B cell (primary cell): ENCODE measurements around the gene ACE. TPM values are rescaled to one million over a fixed set of nuclear protein-coding genes. Genes with fewer than 3 reads are reported as not detected.

Source experiments
- ATAC-seq: fragments of 200-7000 bp; cut with Tn5 transposase; one replicate; pipeline ENCODE4 v1.10.0; 2021; ENCODE audit warnings: low read depth, mild to moderate bottlenecking, moderate number of reproducible peaks, moderate library complexity
- CTCF ChIA-PET: fragments of 350-600 bp; sonication (Branson Sonifier 250); formaldehyde crosslinking; loops from one replicate; lab custom pipeline; 2021; ENCODE audit warnings: antibody characterized with exemption, inconsistent platforms; lab: Charles Lee
- POLR2A ChIA-PET: fragments of 350-600 bp; sonication (Branson Sonifier 250); formaldehyde crosslinking; loops from one replicate; lab custom pipeline; 2021; ENCODE audit warnings: antibody characterized with exemption; lab: Charles Lee
- DNase-seq: peaks from one replicate; pipeline ENCODE4 v3.0.0; 2013
- H2AFZ ChIP-seq: 2 replicates; pipeline ENCODE4 v1.6.1; 2012; ENCODE audit warnings: mild to moderate bottlenecking, low read depth, low read length; ENCODE audit not compliant: insufficient read depth, poor library complexity, severe bottlenecking
- H3K27ac ChIP-seq, 2 donors: 1 replicate in 1 of 2; 2 replicates in 1 of 2; pipeline ENCODE4 v1.5.1; 2012 to 2013; ENCODE audit warnings: low read length in 2 of 2, mild to moderate bottlenecking in 2 of 2, moderate library complexity in 1 of 2
- H3K27me3 ChIP-seq, 4 experiments: fragments of 200-600 bp in 1 of 4; sonication (generic) in 1 of 4; replicated peaks in 1 of 4; 1 replicate in 2 of 4; 2 replicates in 2 of 4; pipeline versions ENCODE4 v1.6.1 to v1.7.0; 2013 to 2016; ENCODE audit warnings: low read length in 3 of 4, mild to moderate bottlenecking in 2 of 4, mixed read lengths in 1 of 4, moderate library complexity in 1 of 4; ENCODE audit not compliant: insufficient read depth in 4 of 4, control insufficient read depth in 3 of 4; ENCODE audit errors: control extremely low read depth in 1 of 4
- H3K36me3 ChIP-seq, 2 experiments: replicated peaks in 1 of 2; 1 replicate in 1 of 2; 2 replicates in 1 of 2; pipeline versions ENCODE4 v1.6.1 to v1.7.1; 2013; ENCODE audit warnings: low read length in 1 of 2; ENCODE audit not compliant: insufficient read depth in 2 of 2, control insufficient read depth in 1 of 2; ENCODE audit errors: control extremely low read depth in 1 of 2, extremely low read depth in 1 of 2
- H3K4me1 ChIP-seq, 2 donors: fragments of 200-600 bp in 1 of 2; sonication (generic) in 1 of 2; 1 replicate in 1 of 2; 2 replicates in 1 of 2; pipeline versions ENCODE4 v1.5.1 to v1.6.1; 2013 to 2017; ENCODE audit warnings: low read length in 2 of 2; ENCODE audit not compliant: control insufficient read depth in 2 of 2, insufficient read depth in 2 of 2
- H3K4me2 ChIP-seq: replicated peaks from 2 replicates; pipeline ENCODE3; 2012; ENCODE audit warnings: mild to moderate bottlenecking, low read depth, low read length; ENCODE audit not compliant: poor library complexity, severe bottlenecking
- H3K4me3 ChIP-seq, 5 experiments: fragments of 200-600 bp in 1 of 5; sonication (generic) in 1 of 5; 1 replicate in 3 of 5; 2 replicates in 2 of 5; pipeline versions ENCODE4 v1.5.1 to v1.7.0; 2011 to 2016; ENCODE audit warnings: low read length in 4 of 5, mild to moderate bottlenecking in 4 of 5, low read depth in 2 of 5, control low read depth in 1 of 5, moderate library complexity in 1 of 5; ENCODE audit not compliant: insufficient read depth in 1 of 5; ENCODE audit errors: control extremely low read depth in 1 of 5, extremely low read depth in 1 of 5
- H3K79me2 ChIP-seq: fragments of 200-600 bp; sonication (generic); one replicate; pipeline ENCODE4 v1.6.0; 2016; ENCODE audit warnings: low read length; ENCODE audit not compliant: control insufficient read depth, insufficient read depth
- H3K9ac ChIP-seq: fragments of 200-600 bp; sonication (generic); 2 replicates; pipeline ENCODE4 v1.6.1; 2017; ENCODE audit warnings: mild to moderate bottlenecking, low read length, moderate library complexity
- H3K9me3 ChIP-seq, 3 donors: one replicate each; pipeline versions ENCODE4 v1.6.1 to v1.7.1; 2013; ENCODE audit warnings: low read length in 2 of 3; ENCODE audit not compliant: control insufficient read depth in 2 of 3, insufficient read depth in 1 of 3; ENCODE audit errors: control extremely low read depth in 1 of 3
- H4K20me1 ChIP-seq: 2 replicates; pipeline ENCODE4 v1.6.0; 2012; ENCODE audit warnings: mild to moderate bottlenecking, low read length; ENCODE audit not compliant: insufficient read depth, control insufficient read depth, poor library complexity, severe bottlenecking
- H3K27ac Mint-ChIP-seq: one replicate; pipeline ENCODE4 v1.8.0; 2021; ENCODE audit warnings: mixed read lengths
- H3K27me3 Mint-ChIP-seq: one replicate; pipeline ENCODE4 v1.8.0; 2021; ENCODE audit warnings: mixed read lengths
- H3K4me1 Mint-ChIP-seq: one replicate; pipeline ENCODE4 v1.8.0; 2021; ENCODE audit warnings: mixed read lengths
- H3K4me3 Mint-ChIP-seq: one replicate; pipeline ENCODE4 v1.8.0; 2021; ENCODE audit warnings: mixed read lengths
- H3K9me3 Mint-ChIP-seq: one replicate; pipeline ENCODE4 v1.8.0; 2022; ENCODE audit warnings: mixed read lengths; ENCODE audit not compliant: insufficient read depth
- EZH2 ChIP-seq: IDR thresholded peaks from 2 replicates; pipeline ENCODE4 v1.6.1; 2012; ENCODE audit warnings: borderline replicate concordance, low read depth, mild to moderate bottlenecking, moderate library complexity, low read length; ENCODE audit not compliant: insufficient read depth, poor library complexity, severe bottlenecking
- WGBS: methylation state at CpG from one replicate; pipeline ENCODE4 v1.1.5; 2013; ENCODE audit warnings: missing lambda C conversion rate; ENCODE audit not compliant: insufficient coverage; 5-methylcytosine and 5-hydroxymethylcytosine counted together
- intact Hi-C: fragments of 100-400 bp; cut with micrococcal nuclease; formaldehyde crosslinking; loops from one replicate; pipeline ENCODE4 v1.10.0; 2022
- polyA plus RNA-seq: library from polyadenylated mRNA; depleted of rRNA; stranded (reverse); fragments of >200 nt; gene quantifications from 2 replicates; pipeline ENCODE4 v1.2.3, GENCODE V29; 2012
- total RNA-seq, 2 donors: library from RNA; stranded (reverse); fragments of 120-200 nt in 1 of 2; gene quantifications; 1 replicate in 1 of 2; 2 replicates in 1 of 2; pipeline versions ENCODE4 v1.2.3 to v1.2.4, GENCODE V29; 2013 to 2022
- TF ChIP-seq, protein P1 (sequence below): fragments of 200-600 bp; IDR thresholded peaks from one replicate; pipeline ENCODE4 v1.8.0; 2022; ENCODE audit warnings: antibody characterized with exemption, mild to moderate bottlenecking

ACE gene
- total and polyA plus RNA-seq, 2 donors (not counting 1 experiment from before 2014, with no cell fraction given), result 0.67 to 2.6 TPM

DNA sequence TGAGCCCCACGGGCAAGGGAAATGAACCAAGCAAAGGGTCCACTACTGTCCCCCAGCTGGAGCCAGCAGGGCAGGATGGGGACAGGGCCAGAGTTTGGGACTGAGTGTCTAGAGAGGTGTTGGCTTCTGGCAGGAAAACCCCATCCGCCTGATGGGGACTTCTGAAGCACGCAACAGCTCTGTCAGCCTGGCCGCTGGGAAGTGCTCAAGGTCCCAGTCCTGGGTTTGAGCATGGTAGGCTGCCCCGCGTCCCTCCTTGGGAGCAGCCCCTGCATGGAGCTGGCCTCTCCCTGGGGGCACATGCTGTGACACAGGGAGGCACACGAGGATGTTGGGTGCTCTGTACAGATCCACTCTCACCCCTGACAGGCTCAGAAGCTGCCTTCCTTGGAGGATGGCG, 14.6 kb downstream of the ACE start:
- no peaks in the 10 kb centered on the region for H3K36me3 ChIP-seq
- no peak overlapping the region for H3K27ac ChIP-seq
- H3K9ac ChIP-seq, result no peak overlapping the region
- intact Hi-C loops, result no loop called here
- TF ChIP-seq EZH2, result no peak
- TF ChIP-seq, protein P1, sequence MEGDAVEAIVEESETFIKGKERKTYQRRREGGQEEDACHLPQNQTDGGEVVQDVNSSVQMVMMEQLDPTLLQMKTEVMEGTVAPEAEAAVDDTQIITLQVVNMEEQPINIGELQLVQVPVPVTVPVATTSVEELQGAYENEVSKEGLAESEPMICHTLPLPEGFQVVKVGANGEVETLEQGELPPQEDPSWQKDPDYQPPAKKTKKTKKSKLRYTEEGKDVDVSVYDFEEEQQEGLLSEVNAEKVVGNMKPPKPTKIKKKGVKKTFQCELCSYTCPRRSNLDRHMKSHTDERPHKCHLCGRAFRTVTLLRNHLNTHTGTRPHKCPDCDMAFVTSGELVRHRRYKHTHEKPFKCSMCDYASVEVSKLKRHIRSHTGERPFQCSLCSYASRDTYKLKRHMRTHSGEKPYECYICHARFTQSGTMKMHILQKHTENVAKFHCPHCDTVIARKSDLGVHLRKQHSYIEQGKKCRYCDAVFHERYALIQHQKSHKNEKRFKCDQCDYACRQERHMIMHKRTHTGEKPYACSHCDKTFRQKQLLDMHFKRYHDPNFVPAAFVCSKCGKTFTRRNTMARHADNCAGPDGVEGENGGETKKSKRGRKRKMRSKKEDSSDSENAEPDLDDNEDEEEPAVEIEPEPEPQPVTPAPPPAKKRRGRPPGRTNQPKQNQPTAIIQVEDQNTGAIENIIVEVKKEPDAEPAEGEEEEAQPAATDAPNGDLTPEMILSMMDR, result no peak
- DNase-seq (no peak), ATAC-seq (no peak)
- H2AFZ ChIP-seq, result no peak overlapping the region
- Mint-ChIP-seq H3K4me1 (peaks cover 6% of the 10 kb centered on the region), H3K27me3 (no peaks in the 10 kb centered on the region), H3K27ac (no peak overlapping the region), H3K4me3 (no peak overlapping the region), H3K9me3 (no peaks in the 10 kb centered on the region)
- H3K79me2 ChIP-seq, result no peaks in the 10 kb centered on the region
- H3K27me3 ChIP-seq, result no peaks in the 10 kb centered on the region
- H3K4me3 ChIP-seq, result no peak overlapping the region
- H4K20me1 ChIP-seq, result no peaks in the 10 kb centered on the region
- H3K9me3 ChIP-seq, result no peaks in the 10 kb centered on the region
- no peak overlapping the region for H3K4me2 ChIP-seq
- ChIA-PET POLR2A (no interaction called here), CTCF (no interaction called here)
- peaks cover 0 to 5% of the 10 kb centered on the region in 2 donors for H3K4me1 ChIP-seq
- WGBS, result 90% methylated on average over 8 of the region's 8 CpGs

GRCh38 chr17:63491977-63492618, 15.2 kb downstream of the ACE start:
- Mint-ChIP-seq H3K27ac (no peak overlapping the region), H3K27me3 (no peaks in the 10 kb centered on the region), H3K9me3 (no peaks in the 10 kb centered on the region), H3K4me1 (peaks cover 3% of the 10 kb centered on the region), H3K4me3 (no peak overlapping the region)
- TF ChIP-seq, protein P1, result no peak
- TF ChIP-seq EZH2, result no peak
- ChIA-PET CTCF (no interaction called here), POLR2A (no interaction called here)
- DNase-seq, result no peak
- H3K9ac ChIP-seq, result no peak overlapping the region
- H3K4me1 ChIP-seq, result no peaks in the 10 kb centered on the region
- H2AFZ ChIP-seq, result no peak overlapping the region
- no peak for ATAC-seq
- H3K27me3 ChIP-seq, result no peaks in the 10 kb centered on the region
- H3K9me3 ChIP-seq, result no peaks in the 10 kb centered on the region
- no peaks in the 10 kb centered on the region for H3K36me3 ChIP-seq
- intact Hi-C loops, result no loop called here
- no peaks in the 10 kb centered on the region for H3K79me2 ChIP-seq
- no peak overlapping the region for H3K4me2 ChIP-seq
- no peak overlapping the region for H3K27ac ChIP-seq
- whole genome bisulfite sequencing, result 95% methylated on average over 6 of the region's 10 CpGs
- no peaks in the 10 kb centered on the region for H4K20me1 ChIP-seq
- no peak overlapping the region for H3K4me3 ChIP-seq
